ENCODE measurements around the gene SUMO1. TPM values are rescaled to one million over a fixed set of nuclear protein-coding genes. Genes with fewer than 3 reads are reported as not detected.

The SUMO1 gene
- polyA plus RNA-seq, 12 donors, result 88.9 to 178 (median 126) TPM; not detected in 1

GRCh38 chr2:202157211-202157990 lies 81.0 kb downstream of the SUMO1 start:
- no peak for DNase-seq

Other genes starting within 250 kb of the SUMO1 start
- gene FZD7, start 204.7 kb downstream of the SUMO1 start, polyA plus RNA-seq (ENCODE audit: insufficient read length in 12 of 12), result 10 to 100 TPM in 11 of 12 donors, not detected in 1; 22.3 to 35.5 (median 27.6) TPM
- under 1 TPM in 10 of 12 donors, not detected in 2; 0.13 to 0.81 (median 0.24) TPM for gene KIAA2012, start 165.3 kb downstream of the SUMO1 start, polyA plus RNA-seq (ENCODE audit: insufficient read length in 12 of 12)
- gene NOP58, start 27.2 kb upstream of the SUMO1 start, polyA plus RNA-seq (ENCODE audit: insufficient read length in 12 of 12), result 100 to 1,000 TPM in 1 of 12 donors, 10 to 100 TPM in 10, not detected in 1; 53.7 to 126 (median 73.2) TPM
- gene BMPR2, start 137.7 kb upstream of the SUMO1 start, polyA plus RNA-seq (ENCODE audit: insufficient read length in 12 of 12), result 10 to 100 TPM in 11 of 12 donors, not detected in 1; 30.8 to 50.1 (median 38.8) TPM